Measurements from ENCODE around the gene SNORC. TPM values are rescaled to one million over a fixed set of nuclear protein-coding genes. Genes with fewer than 3 reads are reported as not detected.
A peak's percentile ranks its signal among the peaks of the same experiment; 100 is the strongest.

SNORC gene
- total and polyA plus RNA-seq, 2 of the 4 experiments (the other 2 are of a cell fraction), result under 0.01 to 0.67 TPM

DNA sequence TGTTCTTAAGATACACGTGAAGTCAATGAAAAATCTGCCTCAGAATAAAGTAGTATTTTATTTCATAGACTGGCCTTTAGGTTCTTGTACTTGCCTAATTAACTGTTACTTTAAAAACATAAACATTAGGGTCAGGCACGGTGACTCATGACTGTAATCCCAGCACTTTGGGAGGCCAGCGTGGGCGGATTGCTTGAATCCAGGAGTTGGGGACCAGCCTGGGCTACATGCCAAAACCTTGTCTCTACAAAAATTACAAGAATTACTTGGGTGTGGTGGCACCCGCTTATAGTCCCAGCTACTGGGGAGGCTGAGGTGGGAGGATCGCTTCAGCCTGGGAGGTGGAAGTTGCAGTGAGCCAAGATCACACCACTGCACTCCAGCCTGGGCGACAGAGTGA lies 16.0 kb upstream of the SNORC start:
- peaks cover 6% of the 10 kb centered on the region; the same call in 1 of the 2 replicates for H3K9me1 ChIP-seq (ENCODE audit: insufficient read depth, low read length)
- H3K9ac ChIP-seq (ENCODE audit: low read depth, low read length), result no peak overlapping the region
- dilution Hi-C loops (cut with HindIII; ENCODE audit: low sequenced_read_pairs, unreplicated experiment) (no loop called here), in situ Hi-C loops (cut with MboI; ENCODE audit: low sequenced_read_pairs) (loop anchor here (5.0 to 10.0 kb wide), 2 partner anchors 201 to 398 kb away; partner anchors contain the start of gene ATG16L1), intact Hi-C loops (cut with micrococcal nuclease) (no loop called here)
- no peak overlapping the region for H3K27ac ChIP-seq (ENCODE audit: insufficient read depth, low read length)
- no TSS peak for BruUV-seq (replicated peaks)
- no peak overlapping the region for H2AK5ac ChIP-seq (ENCODE audit: low read depth, low read length)
- peaks cover 8% of the 10 kb centered on the region for H3K4me1 ChIP-seq (ENCODE audit: control insufficient read depth, insufficient read depth, low read length)
- no peak overlapping the region for H4K91ac ChIP-seq (ENCODE audit: insufficient read depth, low read depth, low read length)
- ChIA-PET CTCF (interaction anchor here (1.2 to 1.5 kb wide), 3 partner anchors 21 to 398 kb away, joined by 3 read pairs; partner anchors contain the start of gene ATG16L1), POLR2A (ENCODE audit: unreplicated experiment) (no interaction called here)
- peaks cover 0 to 12% of the 10 kb centered on the region in 2 experiments; a peak in 2 of 4 replicates for H3K79me1 ChIP-seq (ENCODE audit: low read depth in 1 of 2, low read length in 2 of 2)
- H3K4ac ChIP-seq (ENCODE audit: low read depth, low read length), result no peak overlapping the region
- no peak overlapping the region for H2BK20ac ChIP-seq (ENCODE audit: low read depth, low read length)
- H2BK5ac ChIP-seq (ENCODE audit: low read depth, low read length, poor library complexity, severe bottlenecking), result no peak overlapping the region
- H4K5ac ChIP-seq (ENCODE audit: low read depth, low read length), result no peak overlapping the region
- TF ChIP-seq, protein P1, sequence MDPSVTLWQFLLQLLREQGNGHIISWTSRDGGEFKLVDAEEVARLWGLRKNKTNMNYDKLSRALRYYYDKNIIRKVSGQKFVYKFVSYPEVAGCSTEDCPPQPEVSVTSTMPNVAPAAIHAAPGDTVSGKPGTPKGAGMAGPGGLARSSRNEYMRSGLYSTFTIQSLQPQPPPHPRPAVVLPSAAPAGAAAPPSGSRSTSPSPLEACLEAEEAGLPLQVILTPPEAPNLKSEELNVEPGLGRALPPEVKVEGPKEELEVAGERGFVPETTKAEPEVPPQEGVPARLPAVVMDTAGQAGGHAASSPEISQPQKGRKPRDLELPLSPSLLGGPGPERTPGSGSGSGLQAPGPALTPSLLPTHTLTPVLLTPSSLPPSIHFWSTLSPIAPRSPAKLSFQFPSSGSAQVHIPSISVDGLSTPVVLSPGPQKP (IDR thresholded peaks at IDR 0.05; ENCODE audit: borderline replicate concordance, low read depth, low read length), result no peak
- peak; percentile 84 for TF ChIP-seq FOS (IDR thresholded peaks at IDR 0.05; ENCODE audit: low read depth, low read length)
- TF ChIP-seq CEBPB (IDR thresholded peaks at IDR 0.05; ENCODE audit: low read depth, low read length), result peak; percentile 18; the same call in 1 of the 2 replicates
- TF ChIP-seq, protein P2, sequence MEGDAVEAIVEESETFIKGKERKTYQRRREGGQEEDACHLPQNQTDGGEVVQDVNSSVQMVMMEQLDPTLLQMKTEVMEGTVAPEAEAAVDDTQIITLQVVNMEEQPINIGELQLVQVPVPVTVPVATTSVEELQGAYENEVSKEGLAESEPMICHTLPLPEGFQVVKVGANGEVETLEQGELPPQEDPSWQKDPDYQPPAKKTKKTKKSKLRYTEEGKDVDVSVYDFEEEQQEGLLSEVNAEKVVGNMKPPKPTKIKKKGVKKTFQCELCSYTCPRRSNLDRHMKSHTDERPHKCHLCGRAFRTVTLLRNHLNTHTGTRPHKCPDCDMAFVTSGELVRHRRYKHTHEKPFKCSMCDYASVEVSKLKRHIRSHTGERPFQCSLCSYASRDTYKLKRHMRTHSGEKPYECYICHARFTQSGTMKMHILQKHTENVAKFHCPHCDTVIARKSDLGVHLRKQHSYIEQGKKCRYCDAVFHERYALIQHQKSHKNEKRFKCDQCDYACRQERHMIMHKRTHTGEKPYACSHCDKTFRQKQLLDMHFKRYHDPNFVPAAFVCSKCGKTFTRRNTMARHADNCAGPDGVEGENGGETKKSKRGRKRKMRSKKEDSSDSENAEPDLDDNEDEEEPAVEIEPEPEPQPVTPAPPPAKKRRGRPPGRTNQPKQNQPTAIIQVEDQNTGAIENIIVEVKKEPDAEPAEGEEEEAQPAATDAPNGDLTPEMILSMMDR (conservative IDR thresholded peaks at IDR 0.05; ENCODE audit: low read depth, low read length), result no peak
- 0 out of 2 replicates have a peak, but pooled peaks have one; percentile 27 for TF ChIP-seq BHLHE40 (IDR thresholded peaks at IDR 0.05; ENCODE audit: low read depth, low read length)
- TF ChIP-seq RCOR1 (IDR thresholded peaks at IDR 0.05; ENCODE audit: insufficient replicate concordance, low read length), result no peak
- no peak overlapping the region for H3K4me2 ChIP-seq (ENCODE audit: low read depth, low read length)
- DNase-seq (peak; percentile 88), ATAC-seq (ENCODE audit: low read depth) (peak; percentile 77)
- no peak overlapping the region for H4K8ac ChIP-seq (ENCODE audit: low read depth in 2 of 2, low read length in 2 of 2)
- H3K9me3 ChIP-seq (ENCODE audit: control insufficient read depth, insufficient read depth, low read length), result no peaks in the 10 kb centered on the region
- H3K23ac ChIP-seq (ENCODE audit: low read depth, low read length), result no peak overlapping the region
- no peak overlapping the region for H2BK15ac ChIP-seq (ENCODE audit: low read depth, low read length)
- peaks cover 4% of the 10 kb centered on the region; the same call in 1 of the 2 replicates for H4K20me1 ChIP-seq (ENCODE audit: insufficient read depth, low read length)
- H3K36me3 ChIP-seq (ENCODE audit: control insufficient read depth, insufficient read depth, low read length), result peaks cover 37% of the 10 kb centered on the region
- H3K4me3 ChIP-seq (ENCODE audit: insufficient read depth, low read depth, low read length), result no peak overlapping the region
- no peak overlapping the region for H3K56ac ChIP-seq (ENCODE audit: extremely low read depth, insufficient read depth, low read length)
- H3K18ac ChIP-seq (ENCODE audit: low read depth, low read length), result no peak overlapping the region
- no peak overlapping the region for H2AK9ac ChIP-seq (replicated peaks; ENCODE audit: low read depth, low read length, poor library complexity)
- WGBS, 2 experiments (ENCODE audit: extremely low coverage in 2 of 2, insufficient read length in 1 of 2), result no CpG with 5 or more reads among the region's 7 CpGs
- H2BK120ac ChIP-seq (ENCODE audit: low read depth, low read length), result no peak overlapping the region
- no peaks in the 10 kb centered on the region for H3K27me3 ChIP-seq (ENCODE audit: control insufficient read depth, insufficient read depth, low read length)
- H3K14ac ChIP-seq (replicated peaks; ENCODE audit: low read depth, low read length), result no peak overlapping the region
- H2AFZ ChIP-seq (replicated peaks; ENCODE audit: low read length, poor library complexity), result no peak overlapping the region
